ENCODE data around the gene POFUT1. TPM values are rescaled to one million over a fixed set of nuclear protein-coding genes. Genes with fewer than 3 reads are reported as not detected.

Gene POFUT1
- polyA plus RNA-seq, 3 donors = 10.9 to 22.8 (median 11.8) TPM

GRCh38 chr20:32165836-32166545 lies 41.7 kb upstream of the POFUT1 start:
- WGBS (ENCODE audit: insufficient coverage) = 97% methylated on average over 6 of the region's 8 CpGs
- peak overlapping the region in 4 of 7 donors; percentile 24 to 63 (median 43) for H3K27ac Mint-ChIP-seq

GRCh38 chr20:32167552-32167951 lies 40.1 kb upstream of the POFUT1 start:
- peaks cover 40 to 51% of the 10 kb centered on the region in 2 donors for H3K36me3 ChIP-seq (replicated peaks in 1 of 2; ENCODE audit: control insufficient read depth in 1 of 2, insufficient read depth in 2 of 2, low read length in 2 of 2)
- no peaks in the 10 kb centered on the region for H3K79me2 ChIP-seq (ENCODE audit: insufficient read depth, low read length)

More at GRCh38 chr20:32165836-32166545, 41.7 kb upstream of the POFUT1 start:
- intact Hi-C loops (cut with micrococcal nuclease) = no loop called here
- Histone ChIP-seq H3K27ac (ENCODE audit: low read depth in 1 of 2, low read length in 2 of 2) (peak overlapping the region in 1 of 2 donors; percentile 54), H3K79me2 (ENCODE audit: insufficient read depth, low read length) (no peaks in the 10 kb centered on the region), H3K4me2 (replicated peaks; ENCODE audit: extremely low read depth, low read length, poor library complexity, severe bottlenecking) (no peak overlapping the region), H2AFZ (ENCODE audit: insufficient read depth, low read depth, low read length, poor library complexity, severe bottlenecking) (no peak overlapping the region), H3K36me3 (replicated peaks in 1 of 2; ENCODE audit: control insufficient read depth in 1 of 2, insufficient read depth in 2 of 2, low read length in 2 of 2) (peaks cover 55 to 67% of the 10 kb centered on the region in 2 donors), H3K27me3 (ENCODE audit: control insufficient read depth in 2 of 2, insufficient read depth in 2 of 2, low read length in 2 of 2) (no peaks in the 10 kb centered on the region), H3K9ac (ENCODE audit: insufficient read depth, low read length, poor library complexity, severe bottlenecking) (no peak overlapping the region), H4K20me1 (ENCODE audit: insufficient read depth, low read length) (peaks cover 33% of the 10 kb centered on the region), H3K4me3 (replicated peaks in 1 of 3; ENCODE audit: low read depth in 2 of 3, low read length in 3 of 3) (no peak overlapping the region), H3K4me1 (ENCODE audit: control insufficient read depth in 1 of 2, insufficient read depth in 2 of 2, low read length in 2 of 2) (no peaks in the 10 kb centered on the region), H3K9me3 (replicated peaks in 1 of 2; ENCODE audit: control insufficient read depth in 1 of 2, insufficient read depth in 1 of 2, low read length in 2 of 2) (no peaks in the 10 kb centered on the region)
- no peak overlapping the region for H3K4me3 Mint-ChIP-seq
- peaks cover 0 to 6% (median 0%) of the 10 kb centered on the region in 3 donors for H3K27me3 Mint-ChIP-seq (ENCODE audit: low read depth in 3 of 3)
- TF ChIP-seq CTCF (IDR thresholded peaks at IDR 0.05) = no peak
- H3K4me1 Mint-ChIP-seq = peaks cover 10% of the 10 kb centered on the region
- H3K9me3 Mint-ChIP-seq = no peaks in the 10 kb centered on the region
- DNase-seq = no peak
- peaks cover 60 to 67% of the 10 kb centered on the region in 2 donors for H3K36me3 Mint-ChIP-seq

More at GRCh38 chr20:32167552-32167951, 40.1 kb upstream of the POFUT1 start:
- Histone ChIP-seq H3K9ac (ENCODE audit: insufficient read depth, low read length, poor library complexity, severe bottlenecking) (no peak overlapping the region), H3K9me3 (replicated peaks in 1 of 2; ENCODE audit: control insufficient read depth in 1 of 2, insufficient read depth in 1 of 2, low read length in 2 of 2) (no peaks in the 10 kb centered on the region), H4K20me1 (ENCODE audit: insufficient read depth, low read length) (peaks cover 33% of the 10 kb centered on the region), H3K4me3 (replicated peaks in 1 of 3; ENCODE audit: low read depth in 2 of 3, low read length in 3 of 3) (no peak overlapping the region), H3K27me3 (ENCODE audit: control insufficient read depth in 2 of 2, insufficient read depth in 2 of 2, low read length in 2 of 2) (no peaks in the 10 kb centered on the region), H3K27ac (ENCODE audit: low read depth in 1 of 2, low read length in 2 of 2) (no peak overlapping the region), H3K4me1 (ENCODE audit: control insufficient read depth in 1 of 2, insufficient read depth in 2 of 2, low read length in 2 of 2) (no peaks in the 10 kb centered on the region), H2AFZ (ENCODE audit: insufficient read depth, low read depth, low read length, poor library complexity, severe bottlenecking) (no peak overlapping the region), H3K4me2 (replicated peaks; ENCODE audit: extremely low read depth, low read length, poor library complexity, severe bottlenecking) (no peak overlapping the region)
- TF ChIP-seq CTCF (IDR thresholded peaks at IDR 0.05) = no peak
- Mint-ChIP-seq H3K4me1 (peaks cover 10% of the 10 kb centered on the region), H3K4me3 (no peak overlapping the region), H3K27ac (peak overlapping the region in 1 of 7 donors; percentile 42), H3K27me3 (ENCODE audit: low read depth in 3 of 3) (peaks cover 0 to 6% (median 0%) of the 10 kb centered on the region in 3 donors), H3K9me3 (no peaks in the 10 kb centered on the region), H3K36me3 (peaks cover 44 to 52% of the 10 kb centered on the region in 2 donors)
- no peak for DNase-seq
- intact Hi-C loops (cut with micrococcal nuclease) = no loop called here
- WGBS (ENCODE audit: insufficient coverage) = no CpG with 5 or more reads among the region's 4 CpGs

Measured in CD14-positive monocyte (primary cell).